Activated T-helper 2 cell treated with anti-CD3 and anti-CD28 coated beads, Interferon-gamma antibody, Interleukin-2, Interleukin-4, amounts not matched to agents 10 μg/mL and 5 μg/mL and 100 μg/mL, durations not matched to agents 14 hours and 24 hours and 36 hours (primary cell): ENCODE results near the gene PSMA5. TPM values are rescaled to one million over a fixed set of nuclear protein-coding genes. Genes with fewer than 3 reads are reported as not detected.

Source experiments
- DNase-seq: peaks from one replicate; pipeline ENCODE4 v3.0.0; 2021; ENCODE audit warnings: low spot score
- H3K27ac Mint-ChIP-seq: one replicate; pipeline ENCODE4 v1.8.0; 2021; ENCODE audit warnings: mixed read lengths
- H3K27me3 Mint-ChIP-seq: one replicate; pipeline ENCODE4 v1.8.0; 2021; ENCODE audit warnings: low read depth, mixed read lengths
- H3K36me3 Mint-ChIP-seq: one replicate; pipeline ENCODE4 v1.8.0; 2021; ENCODE audit warnings: low read depth, mixed read lengths
- H3K4me1 Mint-ChIP-seq: one replicate; pipeline ENCODE4 v1.8.0; 2021; ENCODE audit warnings: low read depth, mixed read lengths
- H3K4me3 Mint-ChIP-seq: one replicate; pipeline ENCODE4 v1.8.0; 2021; ENCODE audit warnings: low read depth, mild to moderate bottlenecking, moderate library complexity, mixed read lengths
- H3K9me3 Mint-ChIP-seq: one replicate; pipeline ENCODE4 v1.8.0; 2021; ENCODE audit warnings: mixed read lengths
- intact Hi-C: fragments of 100-400 bp; cut with micrococcal nuclease; formaldehyde crosslinking; loops from one replicate; pipeline ENCODE4 v1.15.1; 2023
- total RNA-seq: library from RNA; stranded (reverse); gene quantifications from 2 replicates; pipeline ENCODE4 v1.2.3, GENCODE V29; 2022

PSMA5 gene
- total RNA-seq, 1 donor from 2014 or later = 281 TPM

GRCh38 chr1:109368464-109368863 lies 57.8 kb downstream of the PSMA5 start:
- H3K27ac Mint-ChIP-seq = no peak overlapping the region
- H3K36me3 Mint-ChIP-seq = no peaks in the 10 kb centered on the region
- H3K4me3 Mint-ChIP-seq = no peak overlapping the region

GRCh38 chr1:109367626-109368025 lies 58.6 kb downstream of the PSMA5 start:
- Mint-ChIP-seq H3K4me3 (no peak overlapping the region), H3K9me3 (no peaks in the 10 kb centered on the region), H3K27me3 (peaks cover 25% of the 10 kb centered on the region), H3K27ac (no peak overlapping the region), H3K4me1 (peaks cover 29% of the 10 kb centered on the region), H3K36me3 (no peaks in the 10 kb centered on the region)
- intact Hi-C loops = no loop called here
- DNase-seq = no peak

More at GRCh38 chr1:109368464-109368863, 57.8 kb downstream of the PSMA5 start:
- Mint-ChIP-seq H3K9me3 (no peaks in the 10 kb centered on the region), H3K27me3 (peaks cover 23% of the 10 kb centered on the region), H3K4me1 (peaks cover 35% of the 10 kb centered on the region)
- no peak for DNase-seq
- intact Hi-C loops = no loop called here

- Mint-ChIP-seq H3K4me3 (no peak overlapping the region), H3K9me3 (no peaks in the 10 kb centered on the region), H3K4me1 (peaks cover 11% of the 10 kb centered on the region), H3K27ac (no peak overlapping the region), H3K36me3 (no peaks in the 10 kb centered on the region), H3K27me3 (peaks cover 36% of the 10 kb centered on the region)
- no peak for DNase-seq
- intact Hi-C loops = no loop called here
These were observed 60.5 kb downstream of the PSMA5 start for GRCh38 chr1:109365642-109366204.

GRCh38 chr1:109361649-109362048 lies 64.6 kb downstream of the PSMA5 start:
- no peak overlapping the region for H3K27ac Mint-ChIP-seq
- intact Hi-C loops = no loop called here
- no peak overlapping the region for H3K4me3 Mint-ChIP-seq
- peaks cover 41% of the 10 kb centered on the region for H3K27me3 Mint-ChIP-seq
- H3K9me3 Mint-ChIP-seq = no peaks in the 10 kb centered on the region
- no peaks in the 10 kb centered on the region for H3K4me1 Mint-ChIP-seq
- no peak for DNase-seq
- no peaks in the 10 kb centered on the region for H3K36me3 Mint-ChIP-seq

- Mint-ChIP-seq H3K9me3 (no peaks in the 10 kb centered on the region), H3K27me3 (peaks cover 41% of the 10 kb centered on the region), H3K4me3 (no peak overlapping the region), H3K27ac (no peak overlapping the region), H3K4me1 (no peaks in the 10 kb centered on the region), H3K36me3 (no peaks in the 10 kb centered on the region)
- no peak for DNase-seq
- intact Hi-C loops = no loop called here
These were observed 65.2 kb downstream of the PSMA5 start for GRCh38 chr1:109361069-109361468.

- Mint-ChIP-seq H3K36me3 (no peaks in the 10 kb centered on the region), H3K27me3 (peaks cover 25% of the 10 kb centered on the region), H3K27ac (no peak overlapping the region), H3K4me1 (peaks cover 7% of the 10 kb centered on the region), H3K4me3 (no peak overlapping the region), H3K9me3 (no peaks in the 10 kb centered on the region)
- intact Hi-C loops = no loop called here
- no peak for DNase-seq
These were observed 68.6 kb downstream of the PSMA5 start for GRCh38 chr1:109357616-109358015.

GRCh38 chr1:109356915-109357314 lies 69.3 kb downstream of the PSMA5 start:
- Mint-ChIP-seq H3K4me3 (no peak overlapping the region), H3K36me3 (no peaks in the 10 kb centered on the region), H3K27ac (no peak overlapping the region), H3K27me3 (peaks cover 26% of the 10 kb centered on the region), H3K9me3 (no peaks in the 10 kb centered on the region), H3K4me1 (peaks cover 7% of the 10 kb centered on the region)
- no peak for DNase-seq
- intact Hi-C loops = no loop called here

- Mint-ChIP-seq H3K36me3 (no peaks in the 10 kb centered on the region), H3K4me1 (peaks cover 7% of the 10 kb centered on the region), H3K4me3 (no peak overlapping the region), H3K9me3 (no peaks in the 10 kb centered on the region), H3K27me3 (peaks cover 27% of the 10 kb centered on the region), H3K27ac (no peak overlapping the region)
- no peak for DNase-seq
- intact Hi-C loops = no loop called here
These were observed 69.7 kb downstream of the PSMA5 start for GRCh38 chr1:109356505-109356904.

- H3K4me3 Mint-ChIP-seq = no peak overlapping the region
- intact Hi-C loops = no loop called here
- H3K36me3 Mint-ChIP-seq = no peaks in the 10 kb centered on the region
- H3K27me3 Mint-ChIP-seq = peaks cover 23% of the 10 kb centered on the region
- H3K27ac Mint-ChIP-seq = no peak overlapping the region
- peaks cover 7% of the 10 kb centered on the region for H3K4me1 Mint-ChIP-seq
- no peaks in the 10 kb centered on the region for H3K9me3 Mint-ChIP-seq
- DNase-seq = no peak
These were observed 71.3 kb downstream of the PSMA5 start for GRCh38 chr1:109354929-109355328.

GRCh38 chr1:109351457-109351856 lies 74.8 kb downstream of the PSMA5 start:
- H3K27me3 Mint-ChIP-seq = peaks cover 21% of the 10 kb centered on the region
- no peak for DNase-seq
- no peaks in the 10 kb centered on the region for H3K36me3 Mint-ChIP-seq
- H3K27ac Mint-ChIP-seq = no peak overlapping the region
- intact Hi-C loops = no loop called here
- peaks cover 7% of the 10 kb centered on the region for H3K4me1 Mint-ChIP-seq
- no peak overlapping the region for H3K4me3 Mint-ChIP-seq
- H3K9me3 Mint-ChIP-seq = no peaks in the 10 kb centered on the region

GRCh38 chr1:109350655-109351054 lies 75.6 kb downstream of the PSMA5 start:
- intact Hi-C loops = no loop called here
- peaks cover 21% of the 10 kb centered on the region for H3K27me3 Mint-ChIP-seq
- H3K4me3 Mint-ChIP-seq = no peak overlapping the region

GRCh38 chr1:109350182-109350581 lies 76.1 kb downstream of the PSMA5 start:
- Mint-ChIP-seq H3K9me3 (no peaks in the 10 kb centered on the region), H3K36me3 (no peaks in the 10 kb centered on the region), H3K27me3 (peaks cover 21% of the 10 kb centered on the region), H3K4me3 (no peak overlapping the region), H3K27ac (no peak overlapping the region), H3K4me1 (peaks cover 7% of the 10 kb centered on the region)
- intact Hi-C loops = no loop called here
- no peak for DNase-seq

More at GRCh38 chr1:109350655-109351054, 75.6 kb downstream of the PSMA5 start:
- H3K4me1 Mint-ChIP-seq = peaks cover 7% of the 10 kb centered on the region
- no peak overlapping the region for H3K27ac Mint-ChIP-seq
- H3K36me3 Mint-ChIP-seq = no peaks in the 10 kb centered on the region
- H3K9me3 Mint-ChIP-seq = no peaks in the 10 kb centered on the region
- no peak for DNase-seq
